HEK293 (cell line): Measurements from ENCODE around the gene TSPAN13.

Experiments used
- FEZF1 ChIP-seq: fragments of 450-650 bp; formaldehyde crosslinking; IDR thresholded peaks from 2 replicates; pipeline ENCODE4 v1.5.1; 2016; ENCODE audit warnings: missing biosample characterization, missing genetic modification characterization
- SP3 ChIP-seq: fragments of 450-650 bp; formaldehyde crosslinking; IDR thresholded peaks from 2 replicates; pipeline ENCODE4 v1.5.1; 2016; ENCODE audit warnings: missing biosample characterization, missing genetic modification characterization
- ZNF18 ChIP-seq: fragments of 450-650 bp; formaldehyde crosslinking; IDR thresholded peaks from 2 replicates; pipeline ENCODE4 v1.5.1; 2016; ENCODE audit warnings: missing biosample characterization, missing genetic modification characterization
- ZNF221 ChIP-seq: fragments of 450-650 bp; formaldehyde crosslinking; IDR thresholded peaks from 2 replicates; pipeline ENCODE4 v1.5.1; 2017; ENCODE audit warnings: missing biosample characterization, missing genetic modification characterization, borderline replicate concordance

- TF ChIP-seq SP3 (tag by site-specific recombination) (no peak), FEZF1 (tag by site-specific recombination) (no peak), ZNF18 (tag by site-specific recombination) (no peak), ZNF221 (tag by site-specific recombination) (no peak)
These were observed 72.5 kb downstream of the TSPAN13 start for GRCh38 chr7:16826060-16826459.
